ENCODE results near the gene HYKK. TPM values are rescaled to one million over a fixed set of nuclear protein-coding genes. Genes with fewer than 3 reads are reported as not detected.

HYKK gene, protein sequence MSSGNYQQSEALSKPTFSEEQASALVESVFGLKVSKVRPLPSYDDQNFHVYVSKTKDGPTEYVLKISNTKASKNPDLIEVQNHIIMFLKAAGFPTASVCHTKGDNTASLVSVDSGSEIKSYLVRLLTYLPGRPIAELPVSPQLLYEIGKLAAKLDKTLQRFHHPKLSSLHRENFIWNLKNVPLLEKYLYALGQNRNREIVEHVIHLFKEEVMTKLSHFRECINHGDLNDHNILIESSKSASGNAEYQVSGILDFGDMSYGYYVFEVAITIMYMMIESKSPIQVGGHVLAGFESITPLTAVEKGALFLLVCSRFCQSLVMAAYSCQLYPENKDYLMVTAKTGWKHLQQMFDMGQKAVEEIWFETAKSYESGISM
- 1 to 10 TPM in 3 of 4 donors, under 1 TPM in 1; 0.87 to 6.6 (median 4.4) TPM for total RNA-seq

DNA sequence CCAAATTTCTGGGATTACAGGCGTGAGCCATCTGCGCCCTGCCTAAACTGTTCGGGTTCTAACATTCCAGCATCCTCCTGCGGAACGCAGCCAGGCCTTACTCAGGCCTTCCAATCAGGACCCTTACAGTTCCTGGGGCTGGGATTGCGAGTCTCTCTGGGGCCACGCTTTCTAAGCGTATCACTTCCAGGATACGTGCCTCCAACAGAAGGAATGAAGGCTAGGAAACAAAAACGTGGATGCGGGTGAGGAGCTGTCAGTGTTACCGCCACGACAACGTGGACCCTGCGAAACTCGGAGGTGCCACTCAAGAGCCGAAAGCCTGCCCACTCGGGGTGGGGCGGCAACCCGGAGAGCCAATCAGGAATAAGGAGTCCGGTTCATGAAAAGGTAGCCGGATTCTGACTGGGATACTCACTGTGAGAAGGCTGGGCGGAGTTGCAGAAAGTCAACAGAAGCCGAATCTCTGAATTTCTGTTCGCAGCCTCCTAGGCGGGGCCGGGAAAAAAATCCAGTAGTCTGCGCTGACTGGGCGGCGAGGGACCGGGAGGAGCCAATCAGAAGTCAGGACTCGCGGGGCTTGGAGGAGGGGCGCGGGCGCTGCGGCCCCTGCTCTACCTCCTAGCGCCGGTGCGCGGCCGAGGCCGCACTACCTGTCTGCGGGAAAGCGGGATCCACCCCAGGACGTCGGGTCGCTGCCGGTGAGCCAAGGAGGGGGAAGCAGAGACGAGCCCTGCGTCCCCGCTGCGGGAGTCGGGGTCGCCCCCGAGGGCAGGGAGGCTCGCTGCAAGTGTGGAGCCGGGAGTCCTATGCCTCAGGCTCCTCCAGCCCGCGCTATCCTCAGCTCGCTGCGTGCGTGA is at the start of gene HYKK:
Gene HYKK (plus strand): TSS at position 607 of the 860 bp plus-strand sequence. CDS start 5,512 bp downstream, outside the sequence.
- in situ Hi-C loops (cut with MboI; ENCODE audit: low sequenced_read_pairs in 4 of 4) = no loop called here
- Histone ChIP-seq H3K27ac (peak within 1 kb of the TSS; percentile 68 to 83 (median 80)), H3K9me3 (no peaks in the 10 kb centered on the region), H3K4me3 (peak within 1 kb of the TSS; percentile 78 to 88 (median 86)), H3K27me3 (no peaks in the 10 kb centered on the region), H3K36me3 (no peaks in the 10 kb centered on the region), H3K4me1 (peaks cover 5 to 14% of the 10 kb centered on the region in 2 donors)
- intact Hi-C loops (cut with DNase I; ENCODE audit: low total_unique reads) = loop anchor here (1.0 to 5.0 kb wide), 2 partner anchors 33 to 70 kb away; partner anchors contain the start of genes IREB2 and PSMA4
- TF ChIP-seq, protein P1, sequence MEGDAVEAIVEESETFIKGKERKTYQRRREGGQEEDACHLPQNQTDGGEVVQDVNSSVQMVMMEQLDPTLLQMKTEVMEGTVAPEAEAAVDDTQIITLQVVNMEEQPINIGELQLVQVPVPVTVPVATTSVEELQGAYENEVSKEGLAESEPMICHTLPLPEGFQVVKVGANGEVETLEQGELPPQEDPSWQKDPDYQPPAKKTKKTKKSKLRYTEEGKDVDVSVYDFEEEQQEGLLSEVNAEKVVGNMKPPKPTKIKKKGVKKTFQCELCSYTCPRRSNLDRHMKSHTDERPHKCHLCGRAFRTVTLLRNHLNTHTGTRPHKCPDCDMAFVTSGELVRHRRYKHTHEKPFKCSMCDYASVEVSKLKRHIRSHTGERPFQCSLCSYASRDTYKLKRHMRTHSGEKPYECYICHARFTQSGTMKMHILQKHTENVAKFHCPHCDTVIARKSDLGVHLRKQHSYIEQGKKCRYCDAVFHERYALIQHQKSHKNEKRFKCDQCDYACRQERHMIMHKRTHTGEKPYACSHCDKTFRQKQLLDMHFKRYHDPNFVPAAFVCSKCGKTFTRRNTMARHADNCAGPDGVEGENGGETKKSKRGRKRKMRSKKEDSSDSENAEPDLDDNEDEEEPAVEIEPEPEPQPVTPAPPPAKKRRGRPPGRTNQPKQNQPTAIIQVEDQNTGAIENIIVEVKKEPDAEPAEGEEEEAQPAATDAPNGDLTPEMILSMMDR (IDR thresholded peaks at IDR 0.05 in 4 of 5, conservative IDR thresholded peaks at IDR 0.05 in 1 of 5) = peak in 3 of 5 experiments; percentile 15 to 41 (median 26)
- TF ChIP-seq POLR2A (IDR thresholded peaks at IDR 0.05) = peak in 1 of 2 donors; percentile 23
- peak; percentile 99 to 100 for ATAC-seq
- peak; percentile 90 to 92 for DNase-seq

DNA sequence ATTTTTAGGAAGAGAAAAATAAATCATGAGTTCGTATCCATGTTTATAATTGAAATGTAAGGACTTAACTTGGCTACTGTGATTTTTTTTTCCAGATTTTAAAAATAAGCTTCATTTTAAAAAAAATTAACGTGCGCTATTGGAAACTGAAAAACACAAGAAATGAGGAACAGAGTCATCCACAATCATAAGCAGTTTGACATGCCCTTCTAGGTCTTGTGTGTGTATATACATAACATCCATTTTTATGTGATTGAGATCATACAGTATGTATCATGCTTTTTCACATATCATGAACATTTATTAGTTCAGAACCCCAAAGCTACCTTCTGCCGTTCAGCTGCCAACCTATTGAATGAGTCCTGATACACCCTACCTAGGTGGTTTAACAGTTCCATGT is 46.6 kb upstream of the HYKK start:
- in situ Hi-C loops (cut with MboI; ENCODE audit: low sequenced_read_pairs in 4 of 4) (no loop called here), intact Hi-C loops (cut with DNase I; ENCODE audit: low total_unique reads) (no loop called here)
- no peak for TF ChIP-seq POLR2A (IDR thresholded peaks at IDR 0.05)
- TF ChIP-seq, protein P1 (IDR thresholded peaks at IDR 0.05 in 4 of 5, conservative IDR thresholded peaks at IDR 0.05 in 1 of 5) = no peak
- H3K27ac ChIP-seq = peak overlapping the region in 2 of 4 donors; percentile 25 to 42
- H3K4me3 ChIP-seq = no peak overlapping the region
- H3K9me3 ChIP-seq = no peaks in the 10 kb centered on the region
- H3K36me3 ChIP-seq = peaks cover 0 to 31% of the 10 kb centered on the region in 2 donors
- ATAC-seq (no peak), DNase-seq (no peak)
- H3K4me1 ChIP-seq = peaks cover 44 to 56% of the 10 kb centered on the region in 2 donors
- no peaks in the 10 kb centered on the region for H3K27me3 ChIP-seq

DNA sequence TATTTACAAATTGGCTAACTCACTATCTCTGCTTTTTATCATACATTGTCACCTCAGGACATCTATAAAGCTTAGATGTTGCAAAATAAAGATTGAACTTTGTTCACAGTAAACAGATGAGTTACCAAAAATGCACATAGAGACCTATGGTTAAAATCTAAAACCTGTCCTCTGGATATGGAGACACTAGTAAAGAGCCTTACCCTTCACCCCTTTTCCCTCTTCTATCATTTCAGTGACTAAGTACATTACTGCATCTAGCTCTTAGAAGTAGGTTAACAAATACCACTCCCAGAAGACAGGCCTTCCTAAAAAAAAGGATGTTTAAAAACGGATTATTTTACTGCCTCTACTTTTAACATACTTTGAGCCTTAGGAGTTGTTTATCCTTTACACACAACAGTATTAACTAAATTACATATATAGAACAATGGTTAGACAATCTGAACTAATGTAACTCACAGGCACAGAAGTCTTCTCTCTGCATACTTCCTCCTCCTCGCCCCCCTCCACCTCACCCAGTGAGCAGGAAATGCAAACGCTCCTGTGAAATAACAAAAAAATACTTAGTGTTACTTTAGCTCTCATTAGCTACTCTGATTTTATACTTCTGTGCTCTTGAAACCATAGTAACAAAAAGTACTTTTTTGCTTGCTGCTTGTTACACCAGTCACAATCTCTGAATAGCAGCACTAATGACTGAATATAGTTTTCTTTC is 46.0 kb upstream of the HYKK start:
- Histone ChIP-seq H3K27me3 (no peaks in the 10 kb centered on the region), H3K4me3 (no peak overlapping the region), H3K27ac (peak overlapping the region in 2 of 4 donors; percentile 25 to 42), H3K9me3 (no peaks in the 10 kb centered on the region), H3K36me3 (peaks cover 0 to 37% of the 10 kb centered on the region in 2 donors), H3K4me1 (peaks cover 38 to 50% of the 10 kb centered on the region in 2 donors)
- ATAC-seq (no peak), DNase-seq (no peak)
- in situ Hi-C loops (cut with MboI; ENCODE audit: low sequenced_read_pairs in 4 of 4) (no loop called here), intact Hi-C loops (cut with DNase I; ENCODE audit: low total_unique reads) (no loop called here)
- TF ChIP-seq, protein P1 (IDR thresholded peaks at IDR 0.05 in 4 of 5, conservative IDR thresholded peaks at IDR 0.05 in 1 of 5) = no peak
- no peak for TF ChIP-seq POLR2A (IDR thresholded peaks at IDR 0.05)

DNA sequence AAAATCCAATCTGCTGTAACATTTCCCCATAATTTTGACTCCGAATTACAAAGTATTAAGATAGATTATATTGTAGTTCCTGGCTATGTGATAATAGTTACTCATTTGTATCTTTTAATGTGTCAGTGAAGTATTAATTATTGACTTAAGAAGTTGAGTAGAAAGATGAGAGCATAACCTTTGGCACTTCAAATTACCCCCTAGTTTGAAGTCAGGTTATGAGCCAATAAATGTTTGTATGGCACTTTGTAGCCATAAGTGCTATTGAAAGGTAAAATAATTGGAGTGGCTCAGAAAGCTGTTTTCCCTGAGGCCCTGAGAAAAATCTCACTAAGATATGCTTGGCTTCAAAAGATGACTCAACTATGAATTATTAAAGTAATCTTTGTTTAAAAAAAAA is 38.3 kb upstream of the HYKK start:
- intact Hi-C loops (cut with DNase I; ENCODE audit: low total_unique reads) (no loop called here), in situ Hi-C loops (cut with MboI; ENCODE audit: low sequenced_read_pairs in 4 of 4) (no loop called here)
- Histone ChIP-seq H3K4me1 (peaks cover 0 to 6% of the 10 kb centered on the region in 2 donors), H3K27me3 (no peaks in the 10 kb centered on the region), H3K36me3 (peaks cover 0 to 94% of the 10 kb centered on the region in 2 donors), H3K4me3 (no peak overlapping the region), H3K27ac (no peak overlapping the region), H3K9me3 (no peaks in the 10 kb centered on the region)
- no peak for TF ChIP-seq POLR2A (IDR thresholded peaks at IDR 0.05)
- TF ChIP-seq, protein P1 (IDR thresholded peaks at IDR 0.05 in 4 of 5, conservative IDR thresholded peaks at IDR 0.05 in 1 of 5) = no peak
- ATAC-seq = no peak
- DNase-seq = no peak

All from gastrocnemius medialis (tissue), 4 donors.